Endometrial microvascular endothelial cells (primary cell): ENCODE results near the gene C20orf204. TPM values are rescaled to one million over a fixed set of nuclear protein-coding genes. Genes with fewer than 3 reads are reported as not detected.
"Not testable (repeated sequence)": the region's sequence is repeated elsewhere in the genome, so short reads cannot be mapped to it uniquely, and the experiment has no call there.

Experiments used
- in situ Hi-C: cut with HindIII; loops from 2 replicates; pipeline ENCODE4 v1.10.0; 2017; ENCODE audit warnings: low sequenced_read_pairs, low pct_unique_long_range_greater_than_20kb; ENCODE audit errors: inconsistent ontology term
- total RNA-seq: library from RNA; depleted of rRNA; stranded (reverse); fragments of >200 nt; gene quantifications from one replicate; pipeline ENCODE4 v1.2.3, GENCODE V29; 2015; ENCODE audit errors: inconsistent ontology term

C20orf204 gene
- total RNA-seq, 1 donor from 2014 or later: 0.93 TPM

- in situ Hi-C loops: no loop called here
Observed at GRCh38 chr20:64077876-64078551, 42.0 kb downstream of the C20orf204 start.

- in situ Hi-C loops: no loop called here
Observed at GRCh38 chr20:64078934-64079272, 42.9 kb downstream of the C20orf204 start.

GRCh38 chr20:64079273-64080012 is 43.5 kb downstream of the C20orf204 start, which contains the start of gene RGS19:
TSS of gene RGS19 (minus strand) at chr20:64079518. CDS start at chr20:64076886, 2,632 bp downstream.
- in situ Hi-C loops: no loop called here

- in situ Hi-C loops: no loop called here
Observed at GRCh38 chr20:64080013-64080812, 44.2 kb downstream of the C20orf204 start, which contains the start of gene OPRL1. TSS of gene OPRL1 (plus strand) at chr20:64080082. CDS start at chr20:64092721, 12,639 bp downstream.

- in situ Hi-C loops: no loop called here
Observed at GRCh38 chr20:64080813-64081623, 45.0 kb downstream of the C20orf204 start.

GRCh38 chr20:64081624-64081964 is 45.6 kb downstream of the C20orf204 start:
- in situ Hi-C loops: no loop called here

GRCh38 chr20:64082126-64082731 is 46.2 kb downstream of the C20orf204 start:
- in situ Hi-C loops: no loop called here

- in situ Hi-C loops: no loop called here
Observed at GRCh38 chr20:64082820-64083377, 46.9 kb downstream of the C20orf204 start.

- in situ Hi-C loops: no loop called here
Observed at GRCh38 chr20:64083378-64083803, 47.4 kb downstream of the C20orf204 start.

- in situ Hi-C loops: no loop called here
Observed at GRCh38 chr20:64083804-64084684, 48.1 kb downstream of the C20orf204 start, which contains the start of gene LKAAEAR1. TSS of gene LKAAEAR1 (minus strand) at chr20:64084398. CDS start at chr20:64084219, 179 bp downstream.

- in situ Hi-C loops: no loop called here
Observed at GRCh38 chr20:64084685-64085152, 48.7 kb downstream of the C20orf204 start.

GRCh38 chr20:64086801-64087200 is 50.8 kb downstream of the C20orf204 start:
- in situ Hi-C loops: no loop called here

GRCh38 chr20:64087226-64087825 is 51.3 kb downstream of the C20orf204 start:
- in situ Hi-C loops: not testable (repeated sequence)

- in situ Hi-C loops: not testable (repeated sequence)
Observed at GRCh38 chr20:64088586-64088985, 52.6 kb downstream of the C20orf204 start.
